CD1c-positive myeloid dendritic cell (primary cell): ENCODE results near the gene EPHB6.
A peak's percentile ranks its signal among the peaks of the same experiment; 100 is the strongest.

Experiments used
- DNase-seq: peaks from one replicate; pipeline ENCODE4 v3.0.0-alpha.2; 2016; ENCODE audit errors: extremely low spot score

The EPHB6 gene, protein sequence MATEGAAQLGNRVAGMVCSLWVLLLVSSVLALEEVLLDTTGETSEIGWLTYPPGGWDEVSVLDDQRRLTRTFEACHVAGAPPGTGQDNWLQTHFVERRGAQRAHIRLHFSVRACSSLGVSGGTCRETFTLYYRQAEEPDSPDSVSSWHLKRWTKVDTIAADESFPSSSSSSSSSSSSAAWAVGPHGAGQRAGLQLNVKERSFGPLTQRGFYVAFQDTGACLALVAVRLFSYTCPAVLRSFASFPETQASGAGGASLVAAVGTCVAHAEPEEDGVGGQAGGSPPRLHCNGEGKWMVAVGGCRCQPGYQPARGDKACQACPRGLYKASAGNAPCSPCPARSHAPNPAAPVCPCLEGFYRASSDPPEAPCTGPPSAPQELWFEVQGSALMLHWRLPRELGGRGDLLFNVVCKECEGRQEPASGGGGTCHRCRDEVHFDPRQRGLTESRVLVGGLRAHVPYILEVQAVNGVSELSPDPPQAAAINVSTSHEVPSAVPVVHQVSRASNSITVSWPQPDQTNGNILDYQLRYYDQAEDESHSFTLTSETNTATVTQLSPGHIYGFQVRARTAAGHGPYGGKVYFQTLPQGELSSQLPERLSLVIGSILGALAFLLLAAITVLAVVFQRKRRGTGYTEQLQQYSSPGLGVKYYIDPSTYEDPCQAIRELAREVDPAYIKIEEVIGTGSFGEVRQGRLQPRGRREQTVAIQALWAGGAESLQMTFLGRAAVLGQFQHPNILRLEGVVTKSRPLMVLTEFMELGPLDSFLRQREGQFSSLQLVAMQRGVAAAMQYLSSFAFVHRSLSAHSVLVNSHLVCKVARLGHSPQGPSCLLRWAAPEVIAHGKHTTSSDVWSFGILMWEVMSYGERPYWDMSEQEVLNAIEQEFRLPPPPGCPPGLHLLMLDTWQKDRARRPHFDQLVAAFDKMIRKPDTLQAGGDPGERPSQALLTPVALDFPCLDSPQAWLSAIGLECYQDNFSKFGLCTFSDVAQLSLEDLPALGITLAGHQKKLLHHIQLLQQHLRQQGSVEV

DNA sequence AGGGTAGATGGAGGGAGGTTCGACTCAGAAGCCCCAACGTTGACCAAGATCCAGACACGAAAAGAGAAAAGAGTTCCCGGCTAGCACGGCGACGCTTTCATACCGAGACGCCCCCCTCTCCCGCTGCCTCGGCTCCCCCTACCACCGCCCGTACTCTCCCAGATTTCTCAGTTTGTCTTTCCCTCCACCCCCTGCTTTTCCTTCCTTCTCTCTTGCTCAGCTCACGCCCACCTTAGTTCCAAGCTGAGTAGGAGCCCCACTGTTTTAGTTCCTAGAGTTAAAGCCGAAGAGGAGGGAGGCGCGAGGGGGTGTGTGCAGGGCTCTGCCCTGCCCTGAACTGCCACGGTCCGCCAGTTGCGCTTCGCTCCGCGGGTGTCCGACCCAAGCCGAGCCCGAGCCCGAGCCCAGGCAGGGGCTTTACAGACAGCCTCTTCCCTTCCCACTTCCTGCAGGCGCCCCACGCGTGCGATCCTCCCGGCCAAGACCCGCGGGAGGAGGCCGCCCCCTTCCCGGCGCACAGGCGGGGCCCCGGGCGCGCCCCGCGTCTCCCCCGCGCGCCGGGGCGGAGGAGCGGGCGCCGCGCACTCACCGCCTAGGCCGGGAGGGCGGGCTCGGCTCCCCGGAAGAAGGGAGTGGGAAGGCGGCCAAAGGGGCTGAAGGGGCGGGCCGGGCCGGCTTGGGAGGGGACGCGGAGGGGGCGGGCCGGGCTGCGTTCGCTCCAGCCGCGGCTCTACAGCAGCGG lies at the start of gene EPHB6:
Gene EPHB6 (plus strand): TSS at position 705 of the 742 bp plus-strand sequence. CDS start 8,152 bp downstream, outside the sequence.
- DNase-seq = peak; percentile 74

DNA sequence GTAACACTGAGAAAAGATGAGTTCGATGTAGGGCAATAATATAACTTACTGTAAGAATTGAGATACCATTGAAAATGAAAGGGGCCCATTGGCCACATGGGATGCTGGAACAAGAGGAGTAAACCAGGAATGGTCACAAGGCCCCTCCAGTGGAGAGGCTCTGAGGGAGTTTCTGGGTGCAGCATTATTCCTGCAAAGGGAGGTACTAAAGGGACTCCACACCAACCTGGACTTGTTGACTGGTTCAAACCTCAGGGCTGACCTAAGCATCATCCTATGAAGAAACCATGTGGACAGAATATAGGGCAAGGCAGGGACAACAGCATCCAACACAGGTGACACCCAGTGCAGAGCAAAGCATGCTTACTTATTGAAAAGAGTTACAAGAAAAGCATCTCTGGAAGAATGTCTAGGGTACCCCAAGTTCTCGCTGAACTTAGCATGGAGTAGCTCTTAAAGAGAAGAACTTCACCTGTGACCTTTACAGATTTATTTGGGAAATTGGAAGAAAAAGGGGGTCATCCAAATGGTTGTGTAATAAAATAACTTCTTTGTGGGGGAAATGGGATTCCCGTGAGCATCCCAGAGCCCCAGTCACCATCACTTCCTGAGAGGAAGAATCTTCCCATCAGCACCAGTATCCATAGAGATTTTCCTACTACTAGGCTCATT lies 49.4 kb upstream of the EPHB6 start:
- no peak for DNase-seq

DNA sequence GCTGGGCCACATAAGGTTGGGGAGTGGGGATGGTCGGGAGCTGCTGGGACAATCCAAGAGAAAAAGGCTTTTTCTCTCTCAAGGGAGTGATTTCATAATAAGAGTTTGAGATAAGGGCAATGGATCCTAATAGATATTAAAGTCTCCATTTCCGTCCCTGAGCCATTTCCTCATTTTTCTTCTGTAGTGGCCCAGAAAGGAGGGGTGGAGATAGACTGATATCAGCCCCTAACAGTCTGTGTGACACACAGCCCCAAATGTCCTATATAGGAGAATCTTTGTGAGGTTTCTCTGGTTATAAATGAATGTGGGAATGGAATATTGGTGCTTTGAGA lies 48.9 kb upstream of the EPHB6 start:
- DNase-seq = no peak

DNA sequence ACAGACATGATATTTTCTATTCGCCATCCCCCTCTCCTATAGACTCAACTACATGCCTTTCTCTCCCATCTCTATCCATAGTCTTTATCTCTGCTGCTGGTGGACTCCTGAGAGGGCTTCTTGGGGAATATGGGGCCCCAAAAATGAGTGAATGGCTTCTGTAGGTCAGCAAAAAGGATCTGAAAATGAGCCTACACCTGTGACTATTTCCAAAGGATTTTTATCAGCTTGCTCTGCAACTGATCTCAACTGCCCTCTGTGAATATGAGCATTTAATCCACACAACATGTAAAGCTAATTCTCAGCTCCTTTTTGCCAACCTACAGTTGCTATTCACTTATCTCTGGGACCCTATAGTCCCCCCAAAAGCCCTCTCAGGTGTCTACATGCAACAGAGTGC lies 47.9 kb upstream of the EPHB6 start:
- DNase-seq = no peak

DNA sequence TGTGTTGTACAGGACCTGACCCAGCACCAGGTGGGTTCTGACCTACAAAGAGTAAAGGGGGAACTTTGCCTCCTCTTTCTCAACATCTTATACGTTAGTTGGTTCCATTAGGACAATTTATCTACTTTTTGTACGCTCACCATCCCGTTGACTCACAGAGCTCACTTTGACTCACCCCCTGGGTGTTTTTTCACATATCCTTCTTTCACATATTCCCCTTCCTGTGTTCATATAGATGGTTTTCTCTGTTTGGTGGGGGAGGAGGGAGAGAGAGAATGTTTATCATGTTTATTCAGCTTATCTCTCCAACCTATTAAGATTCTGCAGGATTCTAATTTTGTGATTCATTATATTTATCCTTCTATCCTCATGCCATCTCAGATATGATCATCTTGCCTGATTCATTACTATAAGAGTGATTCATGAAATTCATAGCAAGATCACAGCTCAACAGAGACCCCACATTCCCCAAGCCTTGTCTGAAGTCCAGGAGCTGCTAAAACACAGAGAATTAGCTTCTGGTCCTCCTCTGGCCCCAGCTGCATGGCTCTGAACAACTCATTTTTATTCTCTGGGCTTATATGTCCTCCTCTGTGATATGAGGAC lies 46.9 kb upstream of the EPHB6 start:
- DNase-seq = no peak

DNA sequence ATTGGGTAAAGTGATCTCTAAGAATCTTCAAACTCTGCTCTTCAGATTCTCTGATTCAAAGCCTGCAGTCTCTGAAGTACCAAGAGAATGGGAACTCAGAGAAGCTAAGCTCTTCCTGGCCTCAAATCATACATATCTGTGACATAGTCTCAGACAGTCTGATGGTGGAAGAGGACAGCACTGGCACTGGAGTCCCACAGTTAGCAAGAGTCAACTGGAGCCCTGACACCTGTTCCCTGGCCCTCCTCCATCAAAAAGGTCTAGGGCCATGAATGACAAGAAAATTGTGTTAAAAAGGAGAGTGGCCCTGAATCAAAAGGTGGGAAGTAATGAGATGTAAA lies 46.4 kb upstream of the EPHB6 start:
- peak; percentile 19 for DNase-seq

DNA sequence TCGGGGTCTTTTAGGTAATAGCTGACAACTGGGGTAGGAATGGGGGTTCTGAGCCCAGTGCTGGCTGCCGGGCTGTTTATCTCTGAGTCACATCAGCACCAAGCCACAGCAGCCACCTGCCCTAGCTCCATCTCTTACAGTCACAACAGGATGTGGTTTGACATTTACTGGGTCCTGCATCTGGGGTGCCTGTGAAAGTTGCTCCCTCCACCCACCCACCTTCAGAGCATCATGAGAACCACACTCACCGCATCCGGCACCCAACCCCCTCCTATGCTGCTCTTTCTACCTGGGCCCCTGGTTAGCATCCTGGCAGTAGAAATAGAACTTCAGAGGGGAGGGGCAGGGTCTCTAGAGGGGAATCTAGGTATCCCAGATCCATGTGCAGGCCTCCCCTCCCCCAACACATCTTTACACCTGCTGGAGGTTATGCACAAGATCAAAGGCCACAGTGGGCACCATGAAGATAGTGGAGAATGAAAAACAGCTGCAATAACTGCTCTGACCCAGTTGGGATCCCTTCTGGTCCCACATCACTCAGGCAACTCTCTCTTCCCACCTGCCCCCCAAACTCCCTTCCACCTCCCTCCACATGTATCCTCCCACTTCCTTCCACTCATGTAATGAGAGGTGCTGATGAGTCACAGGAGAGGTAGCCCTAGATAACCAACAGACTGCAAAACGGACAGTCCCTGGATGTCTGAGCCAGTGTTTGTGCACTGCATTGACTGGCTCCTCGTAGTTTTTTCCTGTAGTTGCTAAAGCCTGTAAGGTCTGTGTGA lies 45.9 kb upstream of the EPHB6 start:
- DNase-seq = peak; percentile 78

DNA sequence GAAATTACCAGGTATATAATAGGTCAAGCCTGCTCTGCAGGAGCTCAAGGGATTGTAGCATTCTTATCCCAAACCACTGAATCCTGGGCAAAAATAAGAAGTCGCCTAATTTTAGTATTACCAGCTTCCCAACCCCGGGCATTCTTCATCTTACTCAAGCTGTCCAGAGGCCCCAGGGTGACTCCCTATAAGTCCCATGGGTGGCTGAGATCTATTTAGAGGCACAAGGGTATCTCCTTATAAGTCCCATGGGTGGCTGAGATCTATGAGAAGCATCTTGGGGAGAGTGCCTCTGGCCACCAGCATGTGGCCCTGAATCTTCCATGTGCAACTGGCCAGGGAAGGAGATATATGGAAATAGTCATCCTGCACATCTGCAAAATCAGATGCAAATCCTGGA lies 45.2 kb upstream of the EPHB6 start:
- DNase-seq = no peak

DNA sequence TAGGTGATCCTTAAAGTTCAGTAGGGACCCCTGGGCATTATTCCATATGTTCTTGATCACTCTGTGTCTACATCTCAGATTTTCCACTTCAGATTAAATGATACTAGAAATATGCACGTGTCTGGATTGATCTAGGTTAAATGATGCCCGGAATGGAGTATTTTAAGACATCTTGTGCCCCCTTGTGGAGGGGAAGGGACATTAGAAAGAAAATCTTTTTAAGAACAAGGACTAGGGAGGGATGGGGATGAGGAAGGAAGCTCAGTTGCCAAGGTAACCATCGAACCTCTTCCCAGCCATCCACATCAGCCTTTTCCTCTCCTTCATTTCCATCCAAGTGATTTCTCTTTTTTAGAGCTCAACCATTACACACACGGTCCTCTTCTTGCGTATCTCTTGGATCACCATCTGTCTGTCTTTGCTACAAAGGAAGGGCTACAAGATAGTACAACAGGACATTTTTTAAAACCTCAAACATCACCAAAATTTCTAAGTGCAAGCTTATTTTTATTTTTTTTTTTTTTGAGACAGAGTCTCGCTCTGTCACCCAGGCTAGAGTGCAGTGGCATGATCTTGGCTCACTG lies 43.6 kb upstream of the EPHB6 start:
- DNase-seq = peak; percentile 78

DNA sequence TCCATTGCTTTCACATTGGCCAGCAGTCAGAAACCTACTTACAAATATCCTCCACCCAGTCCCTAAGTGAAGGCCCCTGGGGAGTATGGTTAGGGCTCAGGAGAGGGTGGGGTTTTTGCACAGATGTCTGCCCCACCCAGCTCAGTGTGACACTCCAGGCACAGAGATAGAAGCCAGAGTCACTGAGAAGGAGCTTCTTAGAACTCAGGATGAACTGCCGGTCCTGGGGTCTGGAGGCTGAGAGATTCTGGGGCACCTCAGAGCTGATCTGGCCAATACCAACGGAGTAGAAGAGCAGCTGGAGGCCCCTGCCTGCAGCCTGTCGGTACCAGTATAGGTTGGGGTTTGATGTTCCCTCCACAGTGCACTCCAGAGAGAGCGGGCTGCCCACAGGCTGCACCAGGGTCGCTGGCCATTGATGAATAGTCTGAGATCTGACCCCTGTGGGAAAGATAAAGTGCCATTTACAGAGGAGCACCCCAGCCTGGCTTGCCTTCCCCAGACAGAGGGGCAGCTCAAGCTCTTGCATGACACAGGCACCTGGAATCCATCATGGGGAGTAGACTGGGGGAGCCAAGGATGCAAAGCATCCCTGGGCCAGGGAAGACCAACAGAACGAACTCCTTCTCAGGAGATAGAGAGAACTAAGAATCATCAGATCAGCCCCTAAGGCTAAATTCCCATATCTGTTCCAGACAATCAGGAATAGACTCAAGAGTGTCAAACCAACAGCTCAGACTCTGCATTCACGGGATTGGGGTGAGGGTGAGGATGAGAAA lies 42.2 kb upstream of the EPHB6 start:
- DNase-seq = no peak

DNA sequence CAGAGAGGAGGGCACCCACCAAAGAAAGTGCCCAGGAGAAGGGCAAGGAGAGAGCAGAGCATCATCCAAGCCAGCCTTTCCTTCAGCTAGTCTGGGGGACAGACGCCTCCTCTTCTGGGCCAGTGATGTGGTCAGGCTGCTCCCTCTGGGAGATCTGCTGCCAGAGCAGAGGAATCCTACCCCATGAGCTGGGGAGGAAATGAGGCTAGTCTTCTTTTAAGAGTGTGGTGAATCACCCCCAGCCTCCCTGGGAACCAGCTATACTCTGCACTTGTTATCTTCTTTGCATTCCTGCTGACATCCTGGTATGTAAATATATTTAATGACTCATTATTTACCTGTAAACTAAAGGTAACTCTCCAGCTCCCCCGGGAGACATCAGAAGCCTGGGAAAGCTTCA lies 41.6 kb upstream of the EPHB6 start:
- DNase-seq = no peak

DNA sequence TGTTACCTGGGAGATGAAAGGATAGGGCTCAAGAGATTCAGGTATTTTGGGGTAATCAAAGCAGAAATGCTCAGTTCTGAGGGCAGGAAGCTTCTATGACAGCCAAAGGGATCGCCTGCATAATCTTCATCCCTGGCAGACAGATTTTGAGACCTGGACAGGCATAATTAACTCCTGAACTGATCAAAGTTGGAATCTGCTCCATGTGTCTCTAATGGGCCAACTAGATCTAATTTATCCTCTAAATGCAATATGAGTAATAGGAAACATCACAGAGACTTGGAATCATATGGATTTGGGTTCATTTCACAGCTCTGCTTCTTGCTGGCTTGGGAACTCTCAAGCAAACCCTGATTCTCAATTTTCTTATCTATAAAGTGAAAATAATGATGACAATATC lies 41.2 kb upstream of the EPHB6 start:
- no peak for DNase-seq

DNA sequence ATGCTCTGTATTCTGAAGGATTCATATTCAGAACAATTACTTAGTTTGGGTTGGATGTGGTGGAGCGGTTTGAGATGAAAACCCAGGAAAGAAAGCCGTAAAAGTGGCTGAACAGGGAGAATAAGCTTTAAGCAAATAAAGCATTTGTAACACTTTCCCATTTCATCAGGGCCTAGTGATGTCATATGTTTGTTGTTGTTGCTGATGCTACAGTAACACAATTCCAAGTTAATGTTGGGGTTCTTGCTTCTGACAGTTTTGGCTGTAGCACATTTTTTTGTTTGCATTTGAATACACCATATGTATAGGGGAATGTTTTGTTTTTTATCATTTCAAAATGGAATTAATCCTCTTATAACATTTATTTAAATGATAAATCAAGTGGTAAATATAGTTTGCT lies 40.4 kb upstream of the EPHB6 start:
- no peak for DNase-seq

DNA sequence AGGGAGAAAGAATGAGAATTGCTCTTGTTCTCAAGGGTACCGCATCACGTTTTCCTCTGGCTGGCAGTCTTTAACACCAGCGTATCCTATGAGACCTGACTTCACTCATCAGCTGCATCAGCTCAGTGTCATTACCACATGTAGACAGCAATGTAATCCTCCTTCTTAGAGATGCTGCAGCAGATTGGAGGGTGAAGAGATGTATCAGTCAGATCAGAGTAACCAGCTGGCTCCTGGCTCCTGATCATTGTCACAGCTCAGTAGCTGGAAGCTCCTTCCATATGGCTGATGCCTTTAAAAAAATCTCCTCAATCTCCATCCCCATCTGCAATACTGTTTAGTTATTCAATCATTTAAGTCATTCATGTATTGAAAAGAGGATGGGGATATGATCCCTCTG lies 39.7 kb upstream of the EPHB6 start:
- no peak for DNase-seq

DNA sequence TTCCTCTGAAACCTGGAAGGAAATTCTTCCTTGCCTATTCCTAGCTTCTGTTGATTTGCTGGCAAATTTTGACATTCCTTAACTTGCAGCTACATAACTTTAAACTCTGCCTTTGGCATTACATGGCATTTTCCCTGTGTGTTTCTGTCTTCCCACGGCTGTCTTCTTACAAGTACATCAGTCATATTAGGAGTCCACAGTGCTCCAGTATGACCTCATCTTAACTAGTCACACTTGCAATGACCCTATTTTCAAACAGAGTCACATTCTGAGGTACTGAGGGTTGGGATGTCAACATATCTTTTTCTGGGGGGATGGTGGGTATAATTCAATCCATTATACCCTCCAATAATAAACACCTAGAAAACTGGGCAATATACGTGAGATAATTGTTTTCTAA lies 37.4 kb upstream of the EPHB6 start:
- DNase-seq = no peak

DNA sequence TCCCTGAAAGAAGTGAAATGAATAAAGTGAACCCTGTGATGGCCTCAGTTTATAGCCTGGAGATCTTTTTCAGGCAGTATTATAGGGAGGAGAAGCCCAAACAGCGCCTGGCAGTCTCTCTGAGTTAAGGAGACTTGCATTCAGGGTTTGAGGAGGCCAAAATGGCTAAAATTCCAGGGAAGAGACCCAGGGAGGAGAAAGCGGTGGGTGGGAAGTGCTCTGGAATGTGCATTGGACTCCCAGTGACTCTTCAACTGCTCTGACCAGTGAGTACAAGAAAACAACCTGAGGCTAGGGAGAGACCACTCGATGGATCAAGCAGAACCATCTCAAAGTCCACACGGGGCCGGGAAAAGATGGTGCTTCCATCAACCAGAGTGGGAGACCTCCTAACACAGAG lies 35.3 kb upstream of the EPHB6 start:
- no peak for DNase-seq

DNA sequence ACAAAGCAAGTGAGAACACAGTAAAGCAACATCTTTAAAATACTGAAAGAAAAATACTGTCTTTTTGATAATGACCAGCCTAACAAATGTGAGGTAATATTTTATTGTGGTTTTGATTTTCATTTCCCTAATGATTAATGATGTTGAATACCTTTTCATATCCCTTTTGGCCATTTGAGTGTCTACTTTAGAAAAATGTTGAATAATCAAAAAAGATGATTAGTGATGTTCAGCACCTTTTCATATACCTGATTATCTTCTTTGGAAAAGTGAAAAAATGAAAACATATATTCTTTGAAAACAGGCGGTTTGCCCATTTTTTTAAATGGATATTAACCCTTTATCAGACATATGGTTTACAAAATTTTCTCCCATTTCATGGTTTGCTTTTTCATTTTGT lies 32.2 kb upstream of the EPHB6 start:
- DNase-seq = no peak

DNA sequence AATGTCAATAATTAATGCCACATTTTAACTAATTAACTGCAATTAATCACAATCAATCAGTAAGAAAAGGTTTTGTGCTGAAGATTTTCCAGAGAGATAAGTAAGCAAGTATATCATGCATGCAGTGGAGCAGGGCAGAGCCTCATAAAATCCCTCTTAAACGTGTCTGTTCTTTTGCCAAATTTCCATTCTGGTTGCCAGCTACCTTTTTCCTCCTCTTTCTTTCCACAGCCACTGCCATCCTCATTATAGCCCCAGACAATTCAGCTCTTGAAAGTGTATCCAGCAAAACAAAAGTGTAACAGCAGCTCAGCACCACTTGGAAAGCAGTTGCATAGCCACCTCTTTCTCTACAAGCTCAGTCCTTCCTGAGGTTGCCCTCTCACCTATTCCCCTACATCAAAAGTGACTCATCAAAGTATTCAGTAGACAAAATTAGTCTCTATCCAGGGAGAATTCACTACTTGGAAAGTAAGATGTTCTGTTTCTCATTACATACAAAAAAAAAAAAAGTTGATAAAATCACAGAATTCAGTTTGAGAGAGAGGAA lies 26.9 kb upstream of the EPHB6 start:
- DNase-seq = no peak

DNA sequence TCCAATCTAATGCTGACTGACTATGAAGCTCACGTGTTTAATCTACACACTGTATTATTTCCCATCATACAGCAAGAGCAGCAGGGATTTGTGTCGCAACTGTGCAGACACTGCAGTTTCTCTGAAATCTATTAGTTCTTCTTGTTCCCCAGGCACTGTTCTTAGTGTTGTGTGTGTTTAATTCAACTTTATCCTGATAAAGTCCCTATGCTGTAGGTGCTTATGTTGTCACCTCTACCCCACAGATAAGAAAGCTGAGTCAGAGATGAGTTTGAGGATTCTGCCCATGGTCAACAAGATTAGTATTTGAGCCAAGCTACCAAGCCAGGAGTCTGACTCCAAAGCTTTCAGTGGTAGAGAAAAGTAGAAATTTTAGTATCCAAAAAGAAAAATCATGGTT lies 22.5 kb upstream of the EPHB6 start:
- no peak for DNase-seq
